ENCODE results near the gene CIC. TPM values are rescaled to one million over a fixed set of nuclear protein-coding genes. Genes with fewer than 3 reads are reported as not detected.
A peak's percentile ranks its signal among the peaks of the same experiment; 100 is the strongest.

CIC gene
- total RNA-seq, 1 experiment from 2014 or later = 75.5 TPM

- Mint-ChIP-seq H3K36me3 (ENCODE audit: insufficient read depth, unreplicated experiment) (peaks cover 32% of the 10 kb centered on the region), H3K9me3 (ENCODE audit: low read depth, unreplicated experiment) (no peaks in the 10 kb centered on the region), H3K4me3 (ENCODE audit: low read depth, unreplicated experiment) (no peak overlapping the region), H3K4me1 (ENCODE audit: low read depth, unreplicated experiment) (peaks cover 29% of the 10 kb centered on the region), H3K27ac (ENCODE audit: unreplicated experiment) (peak overlapping the region; percentile 90), H3K27me3 (ENCODE audit: unreplicated experiment) (no peaks in the 10 kb centered on the region)
- CTCF ChIA-PET = interaction anchor here (0.6 to 3.0 kb wide), 5 partner anchors 10 to 37 kb away, joined by 3 to 25 read pairs (median 7); partner anchors contain the start of genes CIC, PAFAH1B3 and PRR19
- DNase-seq = no peak
- intact Hi-C loops (cut with micrococcal nuclease; ENCODE audit: unreplicated experiment) = no loop called here
- no peak for TF ChIP-seq CTCF (IDR thresholded peaks at IDR 0.05; ENCODE audit: unreplicated experiment)
- BruUV-seq (replicated peaks) = no TSS peak
Measured at GRCh38 chr19:42279155-42279901, 10.3 kb downstream of the CIC start.

GRCh38 chr19:42279902-42280814, 11.1 kb downstream of the CIC start:
- Mint-ChIP-seq H3K4me1 (ENCODE audit: low read depth, unreplicated experiment) (peaks cover 37% of the 10 kb centered on the region), H3K9me3 (ENCODE audit: low read depth, unreplicated experiment) (no peaks in the 10 kb centered on the region), H3K27me3 (ENCODE audit: unreplicated experiment) (no peaks in the 10 kb centered on the region), H3K36me3 (ENCODE audit: insufficient read depth, unreplicated experiment) (peaks cover 40% of the 10 kb centered on the region), H3K27ac (ENCODE audit: unreplicated experiment) (peak overlapping the region; percentile 90), H3K4me3 (ENCODE audit: low read depth, unreplicated experiment) (no peak overlapping the region)
- TSS peak; percentile 54 for BruUV-seq (replicated peaks)
- peak; percentile 94 for DNase-seq
- CTCF ChIA-PET = interaction anchor here (0.6 to 3.0 kb wide), 7 partner anchors 11 to 289 kb away, joined by 3 to 25 read pairs (median 6); partner anchors contain the start of genes CIC, PAFAH1B3 and PRR19
- TF ChIP-seq CTCF (IDR thresholded peaks at IDR 0.05; ENCODE audit: unreplicated experiment) = peak; percentile 96
- intact Hi-C loops (cut with micrococcal nuclease; ENCODE audit: unreplicated experiment) = loop anchor here (1.0 to 10.0 kb wide), 2 partner anchors 37 to 155 kb away; no protein-coding TSS in a partner anchor

GRCh38 chr19:42280815-42281145, 11.7 kb downstream of the CIC start:
- DNase-seq = no peak
- peaks cover 39% of the 10 kb centered on the region for H3K4me1 Mint-ChIP-seq (ENCODE audit: low read depth, unreplicated experiment)
- intact Hi-C loops (cut with micrococcal nuclease; ENCODE audit: unreplicated experiment) = loop anchor here (1.0 to 10.0 kb wide), 2 partner anchors 37 to 156 kb away; no protein-coding TSS in a partner anchor
- TF ChIP-seq CTCF (IDR thresholded peaks at IDR 0.05; ENCODE audit: unreplicated experiment) = no peak
- H3K9me3 Mint-ChIP-seq (ENCODE audit: low read depth, unreplicated experiment) = no peaks in the 10 kb centered on the region
- peaks cover 46% of the 10 kb centered on the region for H3K36me3 Mint-ChIP-seq (ENCODE audit: insufficient read depth, unreplicated experiment)
- CTCF ChIA-PET = interaction anchor here (3.0 kb wide), 1 partner anchor 37 kb away, joined by 25 read pairs; no protein-coding TSS in a partner anchor
- H3K27me3 Mint-ChIP-seq (ENCODE audit: unreplicated experiment) = no peaks in the 10 kb centered on the region
- BruUV-seq (replicated peaks) = no TSS peak
- no peak overlapping the region for H3K4me3 Mint-ChIP-seq (ENCODE audit: low read depth, unreplicated experiment)
- H3K27ac Mint-ChIP-seq (ENCODE audit: unreplicated experiment) = no peak overlapping the region

GRCh38 chr19:42281146-42281826, 12.2 kb downstream of the CIC start:
- Mint-ChIP-seq H3K36me3 (ENCODE audit: insufficient read depth, unreplicated experiment) (peaks cover 51% of the 10 kb centered on the region), H3K27me3 (ENCODE audit: unreplicated experiment) (no peaks in the 10 kb centered on the region), H3K27ac (ENCODE audit: unreplicated experiment) (peak overlapping the region; percentile 53), H3K4me3 (ENCODE audit: low read depth, unreplicated experiment) (no peak overlapping the region), H3K4me1 (ENCODE audit: low read depth, unreplicated experiment) (peaks cover 34% of the 10 kb centered on the region), H3K9me3 (ENCODE audit: low read depth, unreplicated experiment) (no peaks in the 10 kb centered on the region)
- intact Hi-C loops (cut with micrococcal nuclease; ENCODE audit: unreplicated experiment) = loop anchor here (10.0 kb wide), 1 partner anchor 156 kb away; no protein-coding TSS in a partner anchor
- CTCF ChIA-PET = interaction anchor here (3.0 kb wide), 1 partner anchor 37 kb away, joined by 25 read pairs; no protein-coding TSS in a partner anchor
- no TSS peak for BruUV-seq (replicated peaks)
- TF ChIP-seq CTCF (IDR thresholded peaks at IDR 0.05; ENCODE audit: unreplicated experiment) = no peak
- peak; percentile 41 for DNase-seq

All from Calu3 (cell line).